ENCODE data around the gene IQGAP2.

IQGAP2 gene

GRCh38 chr5:76378355-76378754 is 24.7 kb upstream of the IQGAP2 start:
- TF ChIP-seq GATA2 (IDR thresholded peaks at IDR 0.05; ENCODE audit: low read depth, low read length) (no peak), GATA3 (IDR thresholded peaks at IDR 0.05; ENCODE audit: low read depth, low read length) (no peak)

DNA sequence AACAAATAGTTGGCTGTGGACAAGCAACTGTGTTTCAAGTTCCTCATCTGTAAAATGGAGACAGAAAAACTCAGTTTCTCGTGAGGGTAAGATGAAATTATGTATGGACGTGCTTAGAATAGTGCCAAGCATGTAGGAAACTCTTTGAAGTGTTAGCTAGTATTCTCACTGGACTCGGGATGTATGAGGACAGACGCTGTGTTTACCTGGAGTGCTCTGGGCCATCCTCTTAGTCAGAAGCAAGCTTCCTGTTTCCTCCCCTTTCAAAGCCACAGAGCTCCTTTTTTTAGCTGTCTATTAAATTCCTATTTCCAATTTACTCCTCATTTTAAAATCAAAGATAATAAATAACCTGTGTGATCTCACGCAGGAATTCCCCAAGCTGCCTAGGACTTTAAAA is 23.8 kb upstream of the IQGAP2 start:
- TF ChIP-seq GATA2 (IDR thresholded peaks at IDR 0.05; ENCODE audit: low read depth, low read length) (no peak), GATA3 (IDR thresholded peaks at IDR 0.05; ENCODE audit: low read depth, low read length) (no peak)

- TF ChIP-seq GATA2 (IDR thresholded peaks at IDR 0.05; ENCODE audit: low read depth, low read length), result no peak
- no peak for TF ChIP-seq GATA3 (IDR thresholded peaks at IDR 0.05; ENCODE audit: low read depth, low read length)
Observed at GRCh38 chr5:76379855-76380254, 23.2 kb upstream of the IQGAP2 start.

DNA sequence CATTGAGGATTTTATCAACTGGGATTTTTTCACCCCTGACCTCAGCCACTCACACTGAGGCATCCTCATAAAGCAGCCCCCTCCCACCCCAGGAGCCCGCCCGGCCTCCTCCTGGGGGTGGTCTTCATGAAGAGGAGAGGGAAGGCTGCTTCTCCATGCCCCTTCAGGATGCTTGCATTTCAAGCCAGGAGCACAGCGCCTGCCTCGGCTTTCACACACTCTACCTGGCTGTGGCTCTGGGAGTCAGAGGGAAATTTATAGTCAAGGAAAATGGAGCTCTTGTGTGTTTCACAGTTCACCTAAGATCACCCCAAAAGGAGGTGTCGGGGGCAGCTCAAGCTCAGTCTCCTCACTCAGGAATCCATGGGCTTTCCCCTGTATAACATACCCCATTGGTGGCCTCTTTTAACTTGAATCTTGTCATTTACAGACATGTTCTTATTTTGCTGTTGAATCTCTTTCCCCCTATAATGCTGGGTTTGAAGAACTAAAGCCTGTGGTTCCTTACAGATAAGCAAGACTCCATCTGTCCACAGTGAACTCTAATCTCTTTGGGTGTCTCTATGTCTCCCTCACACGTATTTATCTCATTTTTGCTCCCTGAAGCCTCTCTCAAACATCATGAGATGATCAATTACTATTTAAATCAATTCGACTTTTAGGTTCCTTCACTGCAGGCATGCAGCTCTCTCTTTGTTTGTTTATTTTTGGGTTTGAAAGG is 22.6 kb upstream of the IQGAP2 start:
- no peak for TF ChIP-seq GATA2 (IDR thresholded peaks at IDR 0.05; ENCODE audit: low read depth, low read length)
- TF ChIP-seq GATA3 (IDR thresholded peaks at IDR 0.05; ENCODE audit: low read depth, low read length), result no peak

DNA sequence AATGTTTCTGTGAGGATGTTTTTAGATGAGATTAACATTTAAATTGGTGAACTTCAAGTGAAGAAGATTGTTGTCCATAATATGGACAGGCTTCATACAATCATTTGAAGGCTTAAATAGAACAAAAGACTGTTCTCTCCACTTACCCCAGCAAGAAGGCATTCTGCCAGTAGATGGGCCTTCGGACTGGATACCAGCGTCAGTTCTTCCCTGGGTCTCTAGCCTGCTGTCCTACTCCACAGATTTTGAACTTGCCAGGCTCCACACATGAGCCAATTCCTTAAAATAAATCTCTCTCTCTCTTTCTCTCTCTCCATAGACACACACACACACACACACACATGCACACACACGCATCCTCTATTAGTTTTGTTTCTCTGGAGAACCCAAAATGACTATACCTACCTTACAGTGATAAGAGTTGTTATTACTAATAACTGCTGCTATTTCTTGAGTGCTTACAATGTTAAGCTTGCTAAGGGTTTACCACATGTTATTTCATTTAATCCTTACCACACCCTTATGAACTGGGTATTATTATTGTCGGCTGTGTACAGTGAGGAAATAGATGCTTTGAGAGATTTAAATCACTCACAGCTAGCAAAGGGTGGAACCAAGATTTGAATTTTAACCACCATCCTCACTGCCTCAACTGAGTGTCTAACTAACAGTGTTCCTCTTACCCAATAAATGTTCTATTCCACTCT is 19.8 kb upstream of the IQGAP2 start:
- TF ChIP-seq GATA3 (IDR thresholded peaks at IDR 0.05; ENCODE audit: low read depth, low read length), result no peak
- no peak for TF ChIP-seq GATA2 (IDR thresholded peaks at IDR 0.05; ENCODE audit: low read depth, low read length)

- no peak for TF ChIP-seq GATA3 (IDR thresholded peaks at IDR 0.05; ENCODE audit: low read depth, low read length)
- no peak for TF ChIP-seq GATA2 (IDR thresholded peaks at IDR 0.05; ENCODE audit: low read depth, low read length)
Observed at GRCh38 chr5:76384189-76384588, 18.9 kb upstream of the IQGAP2 start.

DNA sequence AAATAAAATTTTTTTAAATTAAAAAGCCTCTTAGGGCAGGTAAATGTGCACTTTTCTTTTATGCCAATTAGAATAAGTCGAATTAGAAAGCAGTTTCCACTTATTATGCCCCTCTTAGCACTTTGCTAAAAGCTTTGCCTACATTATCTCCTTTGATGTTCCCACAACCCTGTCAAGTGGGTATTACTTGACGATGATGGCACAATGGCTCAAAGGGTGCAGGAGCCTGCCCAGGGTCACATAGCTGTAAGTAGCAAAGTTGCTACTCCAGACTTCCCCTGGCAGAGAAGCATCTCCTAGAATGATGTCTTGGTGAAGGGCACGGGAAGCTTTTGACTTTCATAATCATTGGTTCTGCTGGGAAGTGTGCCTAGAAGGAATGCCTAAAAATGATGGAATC is 18.4 kb upstream of the IQGAP2 start:
- no peak for TF ChIP-seq GATA2 (IDR thresholded peaks at IDR 0.05; ENCODE audit: low read depth, low read length)
- no peak for TF ChIP-seq GATA3 (IDR thresholded peaks at IDR 0.05; ENCODE audit: low read depth, low read length)

GRCh38 chr5:76385540-76385939 is 17.5 kb upstream of the IQGAP2 start:
- TF ChIP-seq GATA2 (IDR thresholded peaks at IDR 0.05; ENCODE audit: low read depth, low read length), result no peak
- no peak for TF ChIP-seq GATA3 (IDR thresholded peaks at IDR 0.05; ENCODE audit: low read depth, low read length)

DNA sequence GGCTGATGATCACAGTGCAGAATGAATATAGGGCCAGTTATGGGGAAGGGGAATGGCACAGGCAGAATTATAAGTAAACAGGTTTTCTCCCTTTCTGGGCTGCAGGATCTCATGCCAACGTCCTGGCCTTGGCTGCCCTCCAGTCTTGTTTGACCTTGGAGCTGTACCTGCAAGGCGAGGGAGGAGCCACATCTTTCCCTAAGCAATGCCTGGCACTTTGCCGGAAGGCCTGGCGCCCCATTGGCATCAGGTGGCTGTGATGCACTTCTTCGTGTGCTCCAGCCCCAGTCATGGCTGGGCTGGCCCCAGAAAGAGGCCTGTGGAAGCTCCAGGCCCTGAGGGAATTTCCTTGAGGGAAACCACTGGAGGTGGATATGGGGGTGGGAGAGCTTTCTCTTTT is 16.7 kb upstream of the IQGAP2 start:
- TF ChIP-seq GATA3 (IDR thresholded peaks at IDR 0.05; ENCODE audit: low read depth, low read length) (no peak), GATA2 (IDR thresholded peaks at IDR 0.05; ENCODE audit: low read depth, low read length) (no peak)

DNA sequence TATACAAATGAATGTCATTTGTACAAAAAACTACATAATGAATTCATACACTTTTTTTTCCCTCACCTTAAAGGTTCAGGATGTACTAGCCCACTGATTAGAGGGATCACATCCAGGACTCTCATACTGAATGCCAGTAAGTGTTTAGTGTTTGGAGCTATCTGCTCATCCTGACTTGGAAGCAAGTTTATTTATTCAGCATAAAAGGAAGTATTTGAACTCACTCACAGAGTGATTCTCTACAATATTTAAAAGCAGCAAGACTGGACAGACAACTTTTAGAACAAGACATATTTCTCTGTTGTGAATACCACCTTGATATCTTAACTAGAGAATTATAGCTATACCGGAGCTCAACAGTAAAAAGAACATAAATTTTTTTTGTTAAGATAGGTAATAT is 14.8 kb upstream of the IQGAP2 start:
- TF ChIP-seq GATA2 (IDR thresholded peaks at IDR 0.05; ENCODE audit: low read depth, low read length), result no peak
- TF ChIP-seq GATA3 (IDR thresholded peaks at IDR 0.05; ENCODE audit: low read depth, low read length), result no peak

DNA sequence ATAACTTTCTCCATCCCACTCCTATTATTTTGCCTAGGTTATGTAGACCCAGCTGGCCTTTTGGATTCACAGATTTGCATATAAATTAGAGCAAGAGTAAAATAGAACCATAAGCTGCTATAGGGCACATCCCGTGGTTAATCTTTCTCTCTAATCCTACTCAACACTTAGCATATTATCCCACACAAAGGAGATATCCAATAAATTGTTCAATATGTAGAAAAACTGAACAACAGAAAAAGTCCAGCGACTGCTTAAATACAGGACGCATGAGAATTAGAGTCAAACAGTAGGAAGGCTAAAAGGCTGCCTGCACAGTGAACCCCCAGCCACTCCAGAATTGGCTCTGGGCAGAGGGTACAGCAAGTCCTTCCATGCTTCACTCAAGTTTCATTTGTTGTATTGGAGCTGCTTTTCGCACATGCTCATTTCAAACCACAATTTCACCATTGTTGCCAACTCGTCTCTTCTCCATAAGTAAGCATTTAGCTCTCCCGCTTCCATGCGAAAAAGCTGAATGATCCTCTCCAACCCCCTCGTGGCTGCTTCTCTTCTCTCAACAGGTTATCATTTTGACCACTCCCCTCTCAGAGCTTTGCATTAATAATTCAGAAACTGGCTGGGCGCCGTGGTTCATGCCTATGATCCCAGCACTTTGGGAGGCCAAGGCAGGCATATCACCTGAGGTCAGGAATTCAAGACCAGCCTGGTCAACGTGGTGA is 14.1 kb upstream of the IQGAP2 start:
- no peak for TF ChIP-seq GATA2 (IDR thresholded peaks at IDR 0.05; ENCODE audit: low read depth, low read length)
- TF ChIP-seq GATA3 (IDR thresholded peaks at IDR 0.05; ENCODE audit: low read depth, low read length), result no peak

DNA sequence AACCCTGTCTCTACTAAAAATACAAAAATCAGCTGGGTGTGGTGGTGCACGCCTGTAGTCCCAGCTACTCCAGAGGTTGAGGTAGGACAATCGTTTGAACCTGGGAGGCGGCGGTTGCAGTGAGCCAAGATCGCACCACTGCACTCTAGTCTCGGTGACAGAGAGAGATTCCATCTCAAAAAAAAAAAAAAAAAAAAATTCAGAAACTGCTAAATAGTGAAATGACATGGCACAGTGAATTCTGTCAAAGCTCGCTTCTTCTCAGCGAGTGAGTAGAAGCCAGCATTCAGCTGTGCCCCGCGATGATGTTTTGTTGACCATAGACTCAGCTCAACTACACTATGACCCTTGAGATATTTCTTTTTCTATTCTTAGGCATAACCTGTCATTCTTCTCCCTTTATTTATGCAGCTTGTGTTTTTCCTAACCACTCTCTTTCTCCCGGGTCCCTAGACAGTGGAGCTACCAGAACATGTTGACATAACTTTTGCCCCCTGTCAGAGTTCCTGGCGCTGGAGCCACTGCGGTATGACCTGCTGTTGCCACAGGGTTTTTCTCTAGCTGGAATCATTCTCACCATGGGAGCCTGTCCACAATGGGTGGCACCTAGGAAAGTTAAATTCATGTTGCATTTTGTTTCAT is 13.5 kb upstream of the IQGAP2 start:
- no peak for TF ChIP-seq GATA2 (IDR thresholded peaks at IDR 0.05; ENCODE audit: low read depth, low read length)
- no peak for TF ChIP-seq GATA3 (IDR thresholded peaks at IDR 0.05; ENCODE audit: low read depth, low read length)

GRCh38 chr5:76391014-76391413 is 12.1 kb upstream of the IQGAP2 start:
- TF ChIP-seq GATA2 (IDR thresholded peaks at IDR 0.05; ENCODE audit: low read depth, low read length) (no peak), GATA3 (IDR thresholded peaks at IDR 0.05; ENCODE audit: low read depth, low read length) (no peak)

DNA sequence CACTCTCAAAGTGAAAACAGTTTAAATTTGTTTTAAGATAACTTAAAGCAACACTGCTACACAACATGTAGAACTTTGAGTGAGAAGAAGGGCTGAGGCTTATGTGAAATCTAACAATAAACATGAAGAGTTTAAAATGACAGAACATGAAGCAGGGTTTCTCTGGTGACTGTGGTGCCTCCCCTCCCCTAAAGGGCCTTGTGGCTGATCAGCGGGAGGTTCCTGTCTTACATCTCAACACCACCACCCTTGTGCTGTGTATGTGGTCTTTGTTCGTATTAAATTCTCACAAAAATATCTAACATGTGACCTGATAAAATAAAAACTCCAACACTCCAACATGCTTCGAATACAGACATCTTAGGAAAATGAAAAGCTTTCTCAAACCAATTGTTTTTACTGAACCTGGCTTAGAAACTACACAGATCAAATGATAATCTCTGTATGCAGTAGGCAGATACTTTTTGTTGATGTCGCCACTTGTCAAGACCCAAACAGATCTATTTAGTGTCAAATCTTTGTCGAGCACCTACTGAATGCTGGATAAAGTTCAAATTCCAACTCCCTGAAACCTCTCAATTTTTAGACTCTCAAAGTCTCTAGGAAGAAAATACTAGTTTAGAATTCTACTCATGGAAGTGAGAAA is 9.9 kb upstream of the IQGAP2 start:
- TF ChIP-seq GATA2 (IDR thresholded peaks at IDR 0.05; ENCODE audit: low read depth, low read length) (no peak), GATA3 (IDR thresholded peaks at IDR 0.05; ENCODE audit: low read depth, low read length) (no peak)

All from SH-SY5Y (cell line).